ENCODE results near the gene C2CD4A. TPM values are rescaled to one million over a fixed set of nuclear protein-coding genes. Genes with fewer than 3 reads are reported as not detected.

Gene C2CD4A
- total RNA-seq, 1 donor from 2014 or later: not detected

DNA sequence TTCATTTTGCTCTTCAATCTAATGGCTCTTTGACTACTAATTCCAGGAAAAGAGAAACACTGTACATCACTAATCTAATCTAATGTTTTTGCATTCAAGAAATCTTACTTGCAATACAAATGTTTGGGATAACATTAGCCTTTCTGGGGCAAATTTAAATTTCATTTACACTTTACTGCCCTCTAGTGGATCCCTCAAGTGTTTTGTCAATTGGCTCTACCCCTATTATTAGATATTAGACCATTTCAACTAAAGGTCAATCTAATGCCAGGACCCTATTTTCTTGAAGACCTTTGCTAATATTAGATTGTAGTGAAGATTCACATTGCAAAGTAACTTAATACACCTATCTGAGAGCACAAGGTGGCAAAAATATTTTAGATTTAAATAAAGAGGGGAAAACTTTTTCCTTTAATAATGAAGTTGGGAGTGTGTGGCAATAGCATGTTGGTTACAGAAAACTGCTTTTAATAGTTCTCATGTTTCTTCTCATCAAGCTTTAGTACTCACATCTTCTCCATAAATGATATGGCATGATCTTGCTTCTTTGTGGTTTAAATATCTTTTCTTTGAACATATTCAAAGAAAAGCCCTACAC lies 5.0 kb downstream of the C2CD4A start:
- Mint-ChIP-seq H3K27me3 (ENCODE audit: low read depth) (peaks cover 42% of the 10 kb centered on the region), H3K36me3 (no peaks in the 10 kb centered on the region)

DNA sequence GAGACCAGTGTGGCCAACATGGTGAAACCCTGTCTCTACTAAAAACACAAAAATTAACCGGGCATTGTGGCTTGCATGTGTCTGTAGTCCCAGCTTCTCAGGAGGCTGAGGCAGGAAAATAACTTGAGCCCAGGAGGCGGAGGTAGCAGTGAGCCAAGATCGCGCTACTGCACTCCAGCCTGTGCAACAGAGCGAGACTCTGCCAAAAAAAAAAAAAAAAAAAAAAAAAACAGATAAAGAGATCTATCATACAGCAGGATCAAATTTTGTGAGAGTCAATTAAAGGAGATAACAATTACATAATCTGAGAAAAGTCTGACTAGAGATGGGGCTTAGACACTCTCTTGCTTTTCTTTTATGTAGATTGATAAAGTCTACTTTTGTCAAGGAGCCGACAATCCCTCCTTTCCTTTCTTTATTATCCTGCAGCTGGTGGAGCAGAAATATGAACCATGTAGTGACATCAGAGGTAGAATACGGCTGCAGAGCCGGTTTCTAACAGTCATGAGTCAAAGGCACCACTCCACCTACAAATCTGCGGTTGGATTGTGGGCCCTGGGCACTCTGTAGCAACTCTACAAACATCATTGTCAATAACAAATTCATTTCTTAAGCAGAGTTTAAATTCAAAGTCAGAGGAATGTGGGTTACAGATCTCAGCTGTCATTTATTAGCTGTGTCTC lies 9.0 kb downstream of the C2CD4A start:
- Mint-ChIP-seq H3K27ac (peak overlapping the region; percentile 80), H3K9me3 (no peaks in the 10 kb centered on the region), H3K4me3 (peak overlapping the region; percentile 13), H3K27me3 (ENCODE audit: low read depth) (peaks cover 15% of the 10 kb centered on the region), H3K4me1 (peaks cover 6% of the 10 kb centered on the region), H3K36me3 (no peaks in the 10 kb centered on the region)
- TF ChIP-seq, protein P1, sequence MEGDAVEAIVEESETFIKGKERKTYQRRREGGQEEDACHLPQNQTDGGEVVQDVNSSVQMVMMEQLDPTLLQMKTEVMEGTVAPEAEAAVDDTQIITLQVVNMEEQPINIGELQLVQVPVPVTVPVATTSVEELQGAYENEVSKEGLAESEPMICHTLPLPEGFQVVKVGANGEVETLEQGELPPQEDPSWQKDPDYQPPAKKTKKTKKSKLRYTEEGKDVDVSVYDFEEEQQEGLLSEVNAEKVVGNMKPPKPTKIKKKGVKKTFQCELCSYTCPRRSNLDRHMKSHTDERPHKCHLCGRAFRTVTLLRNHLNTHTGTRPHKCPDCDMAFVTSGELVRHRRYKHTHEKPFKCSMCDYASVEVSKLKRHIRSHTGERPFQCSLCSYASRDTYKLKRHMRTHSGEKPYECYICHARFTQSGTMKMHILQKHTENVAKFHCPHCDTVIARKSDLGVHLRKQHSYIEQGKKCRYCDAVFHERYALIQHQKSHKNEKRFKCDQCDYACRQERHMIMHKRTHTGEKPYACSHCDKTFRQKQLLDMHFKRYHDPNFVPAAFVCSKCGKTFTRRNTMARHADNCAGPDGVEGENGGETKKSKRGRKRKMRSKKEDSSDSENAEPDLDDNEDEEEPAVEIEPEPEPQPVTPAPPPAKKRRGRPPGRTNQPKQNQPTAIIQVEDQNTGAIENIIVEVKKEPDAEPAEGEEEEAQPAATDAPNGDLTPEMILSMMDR (IDR thresholded peaks at IDR 0.05; ENCODE audit: unreplicated experiment): no peak
- no peak for DNase-seq (ENCODE audit: low spot score in 2 of 2, unreplicated experiment in 2 of 2)

More for the DNA sequence above, 5.0 kb downstream of the C2CD4A start:
- Mint-ChIP-seq H3K9me3 (no peaks in the 10 kb centered on the region), H3K27ac (no peak overlapping the region), H3K4me1 (peaks cover 19% of the 10 kb centered on the region), H3K4me3 (no peak overlapping the region)
- TF ChIP-seq, protein P1 (IDR thresholded peaks at IDR 0.05; ENCODE audit: unreplicated experiment): peak; percentile 66
- DNase-seq (ENCODE audit: low spot score in 2 of 2, unreplicated experiment in 2 of 2): no peak

- Mint-ChIP-seq H3K27me3 (ENCODE audit: low read depth) (peaks cover 2% of the 10 kb centered on the region), H3K4me1 (peaks cover 12% of the 10 kb centered on the region), H3K36me3 (no peaks in the 10 kb centered on the region), H3K27ac (no peak overlapping the region), H3K4me3 (no peak overlapping the region), H3K9me3 (peaks cover 18% of the 10 kb centered on the region)
- TF ChIP-seq, protein P1 (IDR thresholded peaks at IDR 0.05; ENCODE audit: unreplicated experiment): no peak
- DNase-seq (ENCODE audit: low spot score in 2 of 2, unreplicated experiment in 2 of 2): no peak
Measured at GRCh38 chr15:62079594-62079993, 12.8 kb downstream of the C2CD4A start.

GRCh38 chr15:62083194-62084154 lies 16.7 kb downstream of the C2CD4A start:
- H3K4me1 Mint-ChIP-seq: peaks cover 17% of the 10 kb centered on the region
- H3K27me3 Mint-ChIP-seq (ENCODE audit: low read depth): peaks cover 2% of the 10 kb centered on the region
- no peak overlapping the region for H3K27ac Mint-ChIP-seq
- peaks cover 19% of the 10 kb centered on the region for H3K9me3 Mint-ChIP-seq
- no peaks in the 10 kb centered on the region for H3K36me3 Mint-ChIP-seq
- no peak overlapping the region for H3K4me3 Mint-ChIP-seq
- no peak for DNase-seq (ENCODE audit: low spot score in 2 of 2, unreplicated experiment in 2 of 2)
- TF ChIP-seq, protein P1 (IDR thresholded peaks at IDR 0.05; ENCODE audit: unreplicated experiment): no peak

DNA sequence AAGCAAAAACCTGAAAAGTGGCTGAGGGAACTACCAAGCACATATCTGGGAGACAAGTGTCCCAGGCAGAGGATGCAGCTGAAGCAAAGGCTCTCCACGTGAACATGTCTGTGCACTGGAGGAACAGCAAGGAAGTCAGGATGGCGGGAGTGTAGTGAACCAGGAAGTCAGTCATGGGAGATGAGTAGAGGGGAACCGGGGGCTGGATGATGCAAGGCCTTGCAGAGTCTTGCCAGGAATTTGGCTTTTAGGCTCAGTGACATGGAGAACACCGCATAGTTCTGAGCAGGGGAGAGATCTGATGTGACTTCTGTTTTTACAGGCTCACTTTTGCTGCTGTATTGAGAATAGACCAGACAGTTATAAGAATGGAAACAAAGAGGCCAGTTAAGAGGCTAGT lies 19.0 kb downstream of the C2CD4A start:
- H3K27ac Mint-ChIP-seq: peak overlapping the region; percentile 44

More for the DNA sequence above, 19.0 kb downstream of the C2CD4A start:
- Mint-ChIP-seq H3K4me3 (no peak overlapping the region), H3K9me3 (peaks cover 19% of the 10 kb centered on the region), H3K36me3 (no peaks in the 10 kb centered on the region), H3K27me3 (ENCODE audit: low read depth) (no peaks in the 10 kb centered on the region), H3K4me1 (peaks cover 17% of the 10 kb centered on the region)
- TF ChIP-seq, protein P1 (IDR thresholded peaks at IDR 0.05; ENCODE audit: unreplicated experiment): no peak
- DNase-seq (ENCODE audit: low spot score in 2 of 2, unreplicated experiment in 2 of 2): no peak

Data from mesothelial cell of epicardium (in vitro differentiated cells).